Transverse colon (tissue), 4 donors: ENCODE results near the gene ARNT2. TPM values are rescaled to one million over a fixed set of nuclear protein-coding genes. Genes with fewer than 3 reads are reported as not detected.

Experiments used
- DNase-seq: peaks from one replicate; pipeline ENCODE4 v3.0.0-alpha.2; 2019
- H3K27ac ChIP-seq, 4 donors: fragments of 200-600 bp; sonication (generic); 2 replicates each; pipeline ENCODE4 v1.5.1; 2016 to 2018; ENCODE audit warnings: inconsistent platforms in 4 of 4
- H3K27me3 ChIP-seq: fragments of 200-600 bp; sonication (generic); 2 replicates; pipeline ENCODE4 v1.5.1; 2017; ENCODE audit warnings: inconsistent platforms
- H3K36me3 ChIP-seq, 4 donors: fragments of 200-600 bp; sonication (generic); 2 replicates each; pipeline ENCODE4 v1.5.1; 2017 to 2019; ENCODE audit warnings: inconsistent platforms in 4 of 4
- H3K4me1 ChIP-seq, 4 donors: fragments of 200-600 bp; sonication (generic); 2 replicates each; pipeline ENCODE4 v1.5.1; 2017 to 2020; ENCODE audit warnings: inconsistent platforms in 4 of 4
- H3K4me3 ChIP-seq, 4 donors: fragments of 200-600 bp; sonication (generic); 1 replicate in 1 of 4; 2 replicates in 3 of 4; pipeline versions ENCODE4 v1.5.1 to v1.6.1; 2017 to 2019; ENCODE audit warnings: inconsistent platforms in 4 of 4
- H3K9me3 ChIP-seq, 2 donors: fragments of 200-600 bp; sonication (generic); 2 replicates each; pipeline ENCODE4 v1.5.1; 2017 to 2019; ENCODE audit warnings: inconsistent platforms in 2 of 2
- EP300 ChIP-seq: sonication (generic); formaldehyde crosslinking; IDR thresholded peaks from one replicate; pipeline ENCODE4 v1.6.1; 2017; ENCODE audit warnings: antibody characterized with exemption, low read depth
- POLR2A ChIP-seq: fragments of 450-650 bp; IDR thresholded peaks from one replicate; pipeline ENCODE4 v1.6.1; 2016; ENCODE audit warnings: antibody characterized with exemption, mild to moderate bottlenecking, moderate library complexity
- POLR2AphosphoS5 ChIP-seq, 3 donors: sonication (generic); formaldehyde crosslinking; IDR thresholded peaks; one replicate each; pipeline ENCODE4 v1.6.1; 2016; ENCODE audit warnings: antibody characterized with exemption in 3 of 3
- WGBS, 2 donors: methylation state at CpG; one replicate each; pipeline ENCODE4 v1.1.5; 2018; ENCODE audit warnings: low coverage in 1 of 2; 5-methylcytosine and 5-hydroxymethylcytosine counted together
- in situ Hi-C, 4 donors: fragments of 200-750 bp; cut with MboI; loops; one replicate each; pipeline versions ENCODE4 v1.15.0 to v1.15.1; 2017; ENCODE audit warnings: low sequenced_read_pairs in 3 of 4, low pct_ligation_motif_present in 1 of 4, low pct_unique_long_range_greater_than_20kb in 1 of 4
- intact Hi-C: fragments of 100-400 bp; cut with DNase I; formaldehyde crosslinking; loops from one replicate; pipeline ENCODE4 v1.15.1; 2023; ENCODE audit warnings: low total_unique reads
- total RNA-seq, 4 donors: library from RNA; depleted of rRNA; stranded (reverse); fragments of >200 nt; gene quantifications; one replicate each; pipeline ENCODE4 v1.1.0, GENCODE V29; 2016
- TF ChIP-seq, protein P1 (sequence below), 5 experiments: fragments of 200-600 bp in 3 of 5; fragments of 450-650 bp in 2 of 5; sonication (generic) in 3 of 5; IDR thresholded peaks; 1 replicate in 2 of 5; 2 replicates in 3 of 5; pipeline ENCODE4 v1.5.1; 2016 to 2017; ENCODE audit warnings: antibody characterized with exemption in 5 of 5, inconsistent platforms in 3 of 5, mild to moderate bottlenecking in 2 of 5, moderate library complexity in 1 of 5

ARNT2 gene
- total RNA-seq, 4 donors from 2014 or later = 1.9 to 4.0 (median 2.5) TPM; not detected in 1

DNA sequence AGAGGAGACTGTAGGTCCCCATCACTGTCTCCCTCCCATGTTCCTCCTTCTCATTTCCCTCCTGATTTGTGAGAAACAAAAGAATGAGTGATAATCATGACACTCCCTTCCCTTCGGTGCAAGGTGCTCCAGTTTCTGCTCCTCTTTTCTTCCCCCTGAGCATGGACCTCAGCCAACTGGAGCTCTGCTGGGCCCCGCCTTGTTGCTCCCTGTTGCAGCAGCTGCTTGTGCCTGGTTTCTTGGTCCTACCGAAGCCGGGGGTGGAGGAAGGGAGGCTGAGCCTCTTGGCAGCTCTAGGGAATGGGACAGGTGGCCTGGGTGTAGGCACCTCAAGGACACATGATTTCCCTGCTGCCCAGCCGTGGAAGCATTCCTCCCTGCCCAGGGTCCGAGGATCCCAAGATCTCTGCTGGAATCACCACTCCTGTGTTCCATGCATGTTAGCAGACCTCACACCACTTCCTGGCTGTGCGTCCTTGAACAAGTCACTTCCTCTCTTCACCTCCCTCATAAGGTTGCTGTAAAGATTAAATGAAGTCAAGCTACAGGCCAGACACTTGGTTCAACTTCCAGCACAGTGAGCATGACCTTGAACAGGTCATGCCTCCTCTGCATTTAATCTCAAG, 159.3 kb downstream of the ARNT2 start:
- Histone ChIP-seq H3K4me3 (no peak overlapping the region), H3K27me3 (no peaks in the 10 kb centered on the region), H3K36me3 (no peaks in the 10 kb centered on the region), H3K4me1 (peaks cover 0 to 4% (median 0%) of the 10 kb centered on the region in 4 donors), H3K9me3 (no peaks in the 10 kb centered on the region), H3K27ac (no peak overlapping the region)
- intact Hi-C loops = no loop called here
- no peak for DNase-seq
- in situ Hi-C loops = loop anchor here (10.0 to 25.0 kb wide), 3 partner anchors 211 to 411 kb away; partner anchors contain the start of gene CEMIP (in 1 of the 4)
- TF ChIP-seq, protein P1, sequence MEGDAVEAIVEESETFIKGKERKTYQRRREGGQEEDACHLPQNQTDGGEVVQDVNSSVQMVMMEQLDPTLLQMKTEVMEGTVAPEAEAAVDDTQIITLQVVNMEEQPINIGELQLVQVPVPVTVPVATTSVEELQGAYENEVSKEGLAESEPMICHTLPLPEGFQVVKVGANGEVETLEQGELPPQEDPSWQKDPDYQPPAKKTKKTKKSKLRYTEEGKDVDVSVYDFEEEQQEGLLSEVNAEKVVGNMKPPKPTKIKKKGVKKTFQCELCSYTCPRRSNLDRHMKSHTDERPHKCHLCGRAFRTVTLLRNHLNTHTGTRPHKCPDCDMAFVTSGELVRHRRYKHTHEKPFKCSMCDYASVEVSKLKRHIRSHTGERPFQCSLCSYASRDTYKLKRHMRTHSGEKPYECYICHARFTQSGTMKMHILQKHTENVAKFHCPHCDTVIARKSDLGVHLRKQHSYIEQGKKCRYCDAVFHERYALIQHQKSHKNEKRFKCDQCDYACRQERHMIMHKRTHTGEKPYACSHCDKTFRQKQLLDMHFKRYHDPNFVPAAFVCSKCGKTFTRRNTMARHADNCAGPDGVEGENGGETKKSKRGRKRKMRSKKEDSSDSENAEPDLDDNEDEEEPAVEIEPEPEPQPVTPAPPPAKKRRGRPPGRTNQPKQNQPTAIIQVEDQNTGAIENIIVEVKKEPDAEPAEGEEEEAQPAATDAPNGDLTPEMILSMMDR (IDR thresholded peaks at IDR 0.05) = no peak
- no peak for TF ChIP-seq POLR2AphosphoS5 (IDR thresholded peaks at IDR 0.05)
- TF ChIP-seq POLR2A = no peak
- no peak for TF ChIP-seq EP300
- 64% methylated on average over 7 of the region's 7 CpGs; no CpG with 5 or more reads in 1 of the 2 donors for WGBS, 2 donors

DNA sequence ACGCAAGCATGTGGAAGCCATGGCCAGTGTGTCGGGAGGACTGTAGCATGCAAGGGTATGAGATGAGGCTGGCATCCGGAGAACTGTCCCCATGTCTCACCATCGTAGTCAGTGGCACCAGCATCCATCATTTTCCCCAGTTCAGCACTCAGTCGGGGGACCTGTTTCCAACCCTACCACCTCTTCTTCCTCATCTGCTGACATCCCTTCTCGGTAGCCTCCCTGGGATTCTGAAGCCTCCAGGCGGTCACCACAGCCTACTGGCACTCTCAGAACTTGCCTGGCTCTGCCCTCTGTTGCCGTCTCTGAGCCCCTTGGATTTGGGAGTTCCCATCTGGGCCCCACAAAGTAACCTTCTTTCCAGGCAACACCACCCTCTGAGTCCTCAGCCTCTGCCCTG, 159.9 kb downstream of the ARNT2 start:
- WGBS, 2 donors = 95% methylated on average over 8 of the region's 8 CpGs; no CpG with 5 or more reads in 1 of the 2 donors
- in situ Hi-C loops (loop anchor here (10.0 to 25.0 kb wide), 3 partner anchors 211 to 411 kb away; partner anchors contain the start of gene CEMIP (in 1 of the 4)), intact Hi-C loops (no loop called here)
- H3K4me1 ChIP-seq = peaks cover 0 to 4% (median 0%) of the 10 kb centered on the region in 4 donors
- H3K27me3 ChIP-seq = no peaks in the 10 kb centered on the region
- H3K9me3 ChIP-seq = no peaks in the 10 kb centered on the region
- no peaks in the 10 kb centered on the region for H3K36me3 ChIP-seq
- no peak for DNase-seq
- H3K27ac ChIP-seq = no peak overlapping the region
- TF ChIP-seq, protein P1 (IDR thresholded peaks at IDR 0.05) = no peak
- no peak for TF ChIP-seq EP300
- no peak for TF ChIP-seq POLR2A
- no peak for TF ChIP-seq POLR2AphosphoS5 (IDR thresholded peaks at IDR 0.05)
- H3K4me3 ChIP-seq = no peak overlapping the region

DNA sequence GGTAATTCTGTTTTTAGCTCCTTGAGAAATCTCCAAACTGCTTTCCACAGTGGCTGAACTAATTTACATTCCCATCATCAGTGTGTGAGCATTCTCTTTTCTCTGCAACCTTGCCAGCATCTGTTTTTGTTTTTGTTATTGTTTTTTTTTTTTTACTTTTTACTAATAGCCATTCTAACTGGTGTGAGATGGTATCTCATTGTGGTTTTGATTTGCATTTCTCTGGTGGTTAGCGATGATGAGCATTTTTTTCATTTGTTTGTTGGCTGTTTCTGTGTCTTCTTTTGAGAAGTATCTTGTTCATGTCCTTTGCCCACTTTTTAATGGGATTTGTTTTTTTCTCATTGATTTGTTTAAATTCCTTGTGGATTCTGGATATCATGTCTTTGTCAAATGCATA, 161.2 kb downstream of the ARNT2 start:
- H3K36me3 ChIP-seq = no peaks in the 10 kb centered on the region
- peaks cover 0 to 4% (median 0%) of the 10 kb centered on the region in 4 donors for H3K4me1 ChIP-seq
- intact Hi-C loops = no loop called here
- no peaks in the 10 kb centered on the region for H3K9me3 ChIP-seq
- in situ Hi-C loops = loop anchor here (5.0 to 25.0 kb wide), 4 partner anchors 209 to 409 kb away; partner anchors contain the start of gene CEMIP (in 2 of the 4)
- H3K27ac ChIP-seq = no peak overlapping the region
- H3K4me3 ChIP-seq = no peak overlapping the region
- no peak for TF ChIP-seq EP300
- TF ChIP-seq, protein P1 (IDR thresholded peaks at IDR 0.05) = no peak
- no peak for TF ChIP-seq POLR2AphosphoS5 (IDR thresholded peaks at IDR 0.05)
- TF ChIP-seq POLR2A = no peak
- no peaks in the 10 kb centered on the region for H3K27me3 ChIP-seq
- WGBS, 2 donors = 77 to 88% methylated on average over 1 of the region's 1 CpG
- no peak for DNase-seq

DNA sequence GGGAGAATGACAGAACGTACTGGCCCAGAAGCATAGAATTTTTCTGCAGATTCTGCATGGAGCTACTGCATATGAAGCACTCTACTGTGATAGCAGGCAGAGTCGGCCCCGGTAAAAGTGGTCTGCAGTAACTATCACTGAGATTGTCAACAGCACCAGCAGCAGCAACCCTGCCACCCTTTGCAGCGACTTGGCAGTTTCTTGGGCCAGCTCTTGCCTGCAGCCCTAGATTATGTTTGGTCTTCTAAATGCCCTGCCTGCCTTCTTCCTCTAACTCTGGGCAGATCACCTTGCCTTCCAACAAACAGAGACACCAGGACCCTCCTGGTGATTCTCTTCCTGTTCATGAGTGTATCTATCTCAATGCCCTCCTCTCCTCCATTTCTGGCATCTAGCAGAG, 161.8 kb downstream of the ARNT2 start:
- H3K4me3 ChIP-seq = no peak overlapping the region
- DNase-seq = no peak
- no peaks in the 10 kb centered on the region for H3K9me3 ChIP-seq
- H3K27me3 ChIP-seq = no peaks in the 10 kb centered on the region
- 67 to 85% methylated on average over 1 to 4 of the region's 4 CpGs for WGBS, 2 donors
- H3K27ac ChIP-seq = no peak overlapping the region
- in situ Hi-C loops (loop anchor here (5.0 to 25.0 kb wide), 4 partner anchors 209 to 409 kb away; partner anchors contain the start of gene CEMIP (in 2 of the 4)), intact Hi-C loops (no loop called here)
- TF ChIP-seq POLR2A = no peak
- TF ChIP-seq EP300 = no peak
- no peak for TF ChIP-seq POLR2AphosphoS5 (IDR thresholded peaks at IDR 0.05)
- TF ChIP-seq, protein P1 (IDR thresholded peaks at IDR 0.05) = no peak
- H3K36me3 ChIP-seq = no peaks in the 10 kb centered on the region
- peaks cover 0 to 4% (median 0%) of the 10 kb centered on the region in 4 donors for H3K4me1 ChIP-seq
